Activated T-cell treated with anti-CD3 and anti-CD28 coated beads, Interleukin-2, amount 50 U/mL, for 48 hours (primary cell): ENCODE measurements around the gene FBXO46.

Experiments used
- DNase-seq, 2 experiments: peaks; one replicate each; pipeline ENCODE4 v3.0.0-alpha.2; 2020

The FBXO46 gene

GRCh38 chr19:45682117-45682516 lies 48.6 kb downstream of the FBXO46 start:
- no peak for DNase-seq

GRCh38 chr19:45681391-45682015 lies 49.2 kb downstream of the FBXO46 start:
- peak; percentile 90 to 94 for DNase-seq

- DNase-seq: peak; percentile 91 to 92
Measured at GRCh38 chr19:45677351-45678230, 53.1 kb downstream of the FBXO46 start.

DNA sequence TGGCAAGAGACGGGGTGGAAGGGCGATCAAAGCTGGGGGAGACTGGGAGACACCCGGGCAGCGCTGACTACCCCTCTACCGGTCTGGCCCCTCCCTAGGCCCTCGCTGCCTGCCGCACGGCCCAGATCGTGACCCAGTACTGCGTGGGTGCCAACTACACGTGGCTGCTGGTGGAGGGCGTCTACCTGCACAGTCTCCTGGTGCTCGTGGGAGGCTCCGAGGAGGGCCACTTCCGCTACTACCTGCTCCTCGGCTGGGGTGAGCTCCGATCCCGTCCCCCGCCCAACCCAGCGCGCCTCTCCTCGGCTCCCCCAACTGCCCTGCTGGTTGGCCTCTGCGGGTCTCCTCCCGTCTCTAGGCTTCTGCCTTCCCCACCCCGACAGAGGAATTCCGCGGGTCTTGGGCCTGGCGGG lies 53.8 kb downstream of the FBXO46 start:
- no peak for DNase-seq

GRCh38 chr19:45674946-45675345 lies 55.8 kb downstream of the FBXO46 start:
- DNase-seq: no peak

DNA sequence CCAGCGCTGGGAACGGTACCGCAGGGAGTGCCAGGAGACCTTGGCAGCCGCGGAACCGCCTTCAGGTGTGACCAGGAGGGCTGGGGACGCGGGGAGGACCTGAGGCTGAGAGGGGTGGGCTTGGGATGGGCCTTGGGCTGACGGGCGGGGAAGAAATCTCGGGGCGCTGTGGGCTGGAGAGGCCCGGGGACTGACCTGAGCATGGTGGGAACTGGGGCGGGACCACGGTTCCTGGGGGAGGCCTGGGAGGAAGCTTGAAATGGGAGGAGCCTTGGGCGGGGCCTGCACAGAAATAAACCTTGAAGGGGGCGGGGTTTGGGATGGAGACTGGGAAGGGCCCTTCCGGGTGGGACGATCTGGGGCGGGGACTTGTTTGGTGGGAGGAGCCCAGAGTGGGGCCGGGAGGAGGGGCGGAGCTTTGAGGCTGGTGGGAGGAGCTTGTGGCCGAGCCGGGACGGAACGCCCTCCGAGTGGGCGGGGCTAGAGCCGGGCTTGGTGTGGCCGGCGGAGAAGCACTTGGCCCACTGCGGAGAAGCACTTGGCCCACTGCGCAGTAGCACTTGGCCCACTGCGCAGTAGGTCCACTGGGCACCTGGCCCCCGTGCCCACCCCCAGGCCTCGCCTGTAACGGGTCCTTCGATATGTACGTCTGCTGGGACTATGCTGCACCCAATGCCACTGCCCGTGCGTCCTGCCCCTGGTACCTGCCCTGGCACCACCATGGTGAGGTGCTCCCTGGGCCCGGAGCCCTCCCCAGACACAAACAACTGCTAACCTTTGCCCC lies 59.8 kb downstream of the FBXO46 start:
- DNase-seq: peak; percentile 85 to 88

DNA sequence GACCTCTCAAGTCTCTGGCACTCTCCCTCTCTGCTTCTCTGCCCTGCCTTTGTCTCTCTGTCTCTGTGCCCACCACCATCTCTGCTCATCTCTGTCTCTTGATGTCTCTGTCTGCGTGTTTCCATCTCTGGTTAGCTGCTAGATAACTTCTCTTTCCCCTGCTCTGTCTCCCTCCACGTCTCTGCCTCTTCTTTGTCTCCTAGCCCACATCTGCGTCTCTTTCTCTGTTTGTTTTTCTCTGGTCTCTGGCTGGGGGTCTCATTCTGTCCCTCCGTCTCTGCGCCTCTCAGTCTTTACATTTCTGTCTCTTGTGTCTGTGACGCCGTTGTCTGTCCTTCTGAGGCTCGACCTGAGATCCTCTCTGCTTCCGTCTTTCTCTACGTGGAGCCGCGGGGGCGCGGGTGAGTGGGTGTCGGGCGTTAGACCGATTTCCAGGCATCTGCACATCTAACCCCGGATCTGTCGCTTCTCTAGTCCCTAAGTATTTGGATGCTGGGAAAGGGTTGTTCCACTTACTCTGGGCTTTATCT lies 62.3 kb downstream of the FBXO46 start:
- peak in 1 of 2 experiments; percentile 56 for DNase-seq

GRCh38 chr19:45667620-45668341 lies 62.9 kb downstream of the FBXO46 start, which contains the start of gene GIPR:
GIPR (plus strand) TSS chr19:45668221; CDS start chr19:45669521, 1,300 bp downstream.
- peak; percentile 81 to 85 for DNase-seq

- no peak for DNase-seq
Measured at GRCh38 chr19:45664575-45664974, 66.1 kb downstream of the FBXO46 start.

DNA sequence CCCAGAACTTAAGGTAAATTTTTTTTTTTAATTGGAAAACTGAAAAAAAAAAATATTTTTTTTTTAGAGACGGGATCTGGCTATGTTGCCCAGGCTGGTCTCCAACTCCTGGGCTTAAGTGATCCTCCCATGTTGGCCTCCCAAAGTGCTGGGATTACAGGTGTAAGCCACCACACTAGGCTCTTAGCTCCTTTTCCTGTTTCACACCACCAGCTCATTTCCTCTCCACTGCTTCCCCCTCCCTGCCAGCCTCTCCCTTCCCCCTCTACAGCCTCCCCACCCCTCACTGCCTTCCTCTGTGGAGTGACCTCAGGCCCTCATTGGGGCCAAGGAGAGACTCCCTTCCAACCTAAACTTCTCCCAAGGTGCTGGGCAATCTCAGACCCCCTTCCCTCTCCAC lies 66.9 kb downstream of the FBXO46 start:
- no peak for DNase-seq

DNA sequence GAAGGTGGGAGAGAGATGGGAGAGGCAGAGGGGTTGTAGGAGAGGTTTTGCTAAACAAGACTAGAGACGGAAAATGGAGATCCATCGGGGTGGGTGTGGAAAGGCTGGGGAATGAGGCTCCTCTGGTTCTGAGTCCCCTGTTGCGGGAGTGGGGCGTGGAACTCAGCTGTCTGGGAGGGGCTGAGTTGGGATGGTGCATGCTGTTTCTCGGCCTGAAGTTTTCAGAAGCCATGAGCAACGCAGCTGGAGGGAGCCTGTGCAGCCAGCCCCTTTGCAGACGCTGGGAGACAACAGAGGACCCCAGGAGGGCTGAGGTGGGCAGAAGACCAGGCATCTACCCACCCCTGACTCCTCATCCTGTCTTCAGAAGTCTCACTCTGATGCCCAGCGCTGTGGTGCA lies 70.1 kb downstream of the FBXO46 start:
- DNase-seq: no peak
